ENCODE measurements around the gene MYL9. TPM values are rescaled to one million over a fixed set of nuclear protein-coding genes. Genes with fewer than 3 reads are reported as not detected.

Gene MYL9
- total RNA-seq, 1 experiment from 2014 or later, result 382 TPM

- peaks cover 55% of the 10 kb centered on the region for H3K36me3 Mint-ChIP-seq (ENCODE audit: insufficient read depth, unreplicated experiment)
- Histone ChIP-seq H3K36me3 (ENCODE audit: control insufficient read depth, insufficient read depth, low read length) (peaks cover 5% of the 10 kb centered on the region), H3K27me3 (replicated peaks; ENCODE audit: control insufficient read depth, insufficient read depth, low read length) (no peaks in the 10 kb centered on the region), H3K9me3 (no peaks in the 10 kb centered on the region), H3K4me1 (no peaks in the 10 kb centered on the region), H3K4me3 (ENCODE audit: low read depth, low read length) (no peak overlapping the region)
- BruUV-seq (replicated peaks), result no TSS peak
- H3K27me3 Mint-ChIP-seq (ENCODE audit: insufficient read depth, unreplicated experiment), result no peaks in the 10 kb centered on the region
- CTCF ChIA-PET, result interaction anchor here (0.5 to 1.4 kb wide), 13 partner anchors 9 to 443 kb away, joined by 3 to 13 read pairs (median 4); partner anchors contain the start of gene RAB5IF
- TF ChIP-seq CTCF (IDR thresholded peaks at IDR 0.05; ENCODE audit: insufficient read depth in 1 of 2, low read depth in 1 of 2, low read length in 1 of 2, severe bottlenecking in 1 of 2, unreplicated experiment in 1 of 2), result peak; percentile 58 to 73
- no peaks in the 10 kb centered on the region for H3K4me1 Mint-ChIP-seq (ENCODE audit: low read depth, unreplicated experiment)
- H3K27ac Mint-ChIP-seq (ENCODE audit: unreplicated experiment), result no peak overlapping the region
- intact Hi-C loops (cut with micrococcal nuclease; ENCODE audit: unreplicated experiment), result loop anchor here (1.0 kb wide), 2 partner anchors 86 to 99 kb away; partner anchors contain the start of gene RAB5IF
- no peaks in the 10 kb centered on the region for H3K9me3 Mint-ChIP-seq (ENCODE audit: unreplicated experiment)
- H3K4me3 Mint-ChIP-seq (ENCODE audit: unreplicated experiment), result no peak overlapping the region
- POLR2A ChIA-PET, result interaction anchor here (0.5 to 0.6 kb wide), 2 partner anchors 34 to 67 kb away, joined by 7 to 8 read pairs; partner anchors contain the start of gene TGIF2
- DNase-seq, result peak in 1 of 2 experiments; percentile 55
Observed at GRCh38 chr20:36506253-36506652, 35.1 kb upstream of the MYL9 start.

GRCh38 chr20:36507746-36508145 lies 33.6 kb upstream of the MYL9 start:
- H3K4me3 ChIP-seq (ENCODE audit: low read depth, low read length), result no peak overlapping the region
- BruUV-seq (replicated peaks), result no TSS peak
- Mint-ChIP-seq H3K9me3 (ENCODE audit: unreplicated experiment) (no peaks in the 10 kb centered on the region), H3K27ac (ENCODE audit: unreplicated experiment) (no peak overlapping the region), H3K27me3 (ENCODE audit: insufficient read depth, unreplicated experiment) (no peaks in the 10 kb centered on the region), H3K4me1 (ENCODE audit: low read depth, unreplicated experiment) (no peaks in the 10 kb centered on the region), H3K4me3 (ENCODE audit: unreplicated experiment) (no peak overlapping the region), H3K36me3 (ENCODE audit: insufficient read depth, unreplicated experiment) (peaks cover 59% of the 10 kb centered on the region)
- DNase-seq, result no peak
- peaks cover 4% of the 10 kb centered on the region; the same call in 1 of the 2 replicates for H3K36me3 ChIP-seq (ENCODE audit: control insufficient read depth, insufficient read depth, low read length)
- H3K27me3 ChIP-seq (replicated peaks; ENCODE audit: control insufficient read depth, insufficient read depth, low read length), result no peaks in the 10 kb centered on the region
- intact Hi-C loops (cut with micrococcal nuclease; ENCODE audit: unreplicated experiment), result no loop called here
- ChIA-PET CTCF (no interaction called here), POLR2A (no interaction called here)
- no peak for TF ChIP-seq CTCF (IDR thresholded peaks at IDR 0.05; ENCODE audit: insufficient read depth in 1 of 2, low read depth in 1 of 2, low read length in 1 of 2, severe bottlenecking in 1 of 2, unreplicated experiment in 1 of 2)
- H3K4me1 ChIP-seq, result no peaks in the 10 kb centered on the region
- no peaks in the 10 kb centered on the region for H3K9me3 ChIP-seq

GRCh38 chr20:36519012-36519719 lies 22.2 kb upstream of the MYL9 start:
- BruUV-seq (replicated peaks), result no TSS peak
- TF ChIP-seq CTCF (IDR thresholded peaks at IDR 0.05; ENCODE audit: insufficient read depth in 1 of 2, low read depth in 1 of 2, low read length in 1 of 2, severe bottlenecking in 1 of 2, unreplicated experiment in 1 of 2), result no peak
- H3K27ac Mint-ChIP-seq (ENCODE audit: unreplicated experiment), result no peak overlapping the region
- no peaks in the 10 kb centered on the region for H3K27me3 Mint-ChIP-seq (ENCODE audit: insufficient read depth, unreplicated experiment)
- Histone ChIP-seq H3K9me3 (no peaks in the 10 kb centered on the region), H3K4me3 (ENCODE audit: low read depth, low read length) (no peak overlapping the region), H3K4me1 (no peaks in the 10 kb centered on the region), H3K36me3 (ENCODE audit: control insufficient read depth, insufficient read depth, low read length) (peaks cover 5% of the 10 kb centered on the region), H3K27me3 (replicated peaks; ENCODE audit: control insufficient read depth, insufficient read depth, low read length) (no peaks in the 10 kb centered on the region)
- H3K9me3 Mint-ChIP-seq (ENCODE audit: unreplicated experiment), result no peaks in the 10 kb centered on the region
- DNase-seq, result no peak
- POLR2A ChIA-PET, result interaction anchor here (0.5 kb wide), 1 partner anchor 565 kb away, joined by 3 read pairs; the partner anchor contains the start of gene SCAND1
- H3K36me3 Mint-ChIP-seq (ENCODE audit: insufficient read depth, unreplicated experiment), result peaks cover 70% of the 10 kb centered on the region
- no peaks in the 10 kb centered on the region for H3K4me1 Mint-ChIP-seq (ENCODE audit: low read depth, unreplicated experiment)
- CTCF ChIA-PET, result no interaction called here
- H3K4me3 Mint-ChIP-seq (ENCODE audit: unreplicated experiment), result no peak overlapping the region
- intact Hi-C loops (cut with micrococcal nuclease; ENCODE audit: unreplicated experiment), result no loop called here
